GM18526 (cell line): ENCODE results near the gene TTC39A.

Source experiments
- POLR2A ChIP-seq: IDR thresholded peaks from 3 replicates; pipeline ENCODE4 v1.6.1; 2011; ENCODE audit not compliant: insufficient read length; ENCODE audit errors: extremely low read depth

TTC39A gene

DNA sequence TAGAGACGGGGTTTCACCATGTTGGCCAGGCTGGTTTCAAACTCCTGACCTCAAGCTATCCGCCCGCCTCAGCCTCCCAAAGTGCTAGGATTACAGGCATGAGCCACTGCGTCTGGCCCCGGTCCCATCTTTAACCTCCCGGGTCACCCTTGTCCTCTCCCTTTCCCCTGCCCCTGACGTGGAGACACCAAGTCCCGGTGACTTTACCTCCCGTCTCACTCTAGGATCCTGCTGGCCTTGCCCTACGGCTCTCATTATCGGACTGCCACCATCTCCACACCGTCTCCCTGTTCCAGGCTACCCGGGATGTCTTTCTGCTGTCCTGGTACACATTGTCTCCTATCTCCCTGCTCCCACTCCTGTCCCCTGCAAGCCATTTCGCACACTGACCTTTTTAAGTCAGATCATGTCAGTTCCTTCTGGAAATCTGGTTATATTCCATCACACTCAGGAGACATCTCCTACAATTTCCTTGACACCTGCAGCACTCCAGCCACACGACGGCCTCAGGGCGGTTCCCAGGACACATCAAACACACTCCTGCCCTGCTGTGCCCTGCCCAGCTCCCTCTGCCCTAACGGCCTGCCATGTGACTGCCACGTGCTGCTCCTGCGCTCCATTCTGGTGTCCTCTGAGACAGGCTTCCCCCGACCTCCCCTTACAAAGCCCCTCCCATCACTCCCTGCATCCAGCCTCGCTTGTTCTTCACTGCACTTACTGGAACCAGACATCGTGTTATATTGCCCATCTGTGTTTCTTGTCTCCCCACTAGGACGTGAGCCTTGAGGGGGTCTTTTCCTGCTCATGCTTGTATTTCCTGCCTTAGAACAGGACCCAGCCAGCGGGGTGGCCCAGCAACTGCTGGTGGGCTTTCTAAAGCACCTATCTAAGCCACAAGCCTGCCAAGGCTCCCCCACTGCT lies 32.7 kb downstream of the TTC39A start:
- no peak for TF ChIP-seq POLR2A

DNA sequence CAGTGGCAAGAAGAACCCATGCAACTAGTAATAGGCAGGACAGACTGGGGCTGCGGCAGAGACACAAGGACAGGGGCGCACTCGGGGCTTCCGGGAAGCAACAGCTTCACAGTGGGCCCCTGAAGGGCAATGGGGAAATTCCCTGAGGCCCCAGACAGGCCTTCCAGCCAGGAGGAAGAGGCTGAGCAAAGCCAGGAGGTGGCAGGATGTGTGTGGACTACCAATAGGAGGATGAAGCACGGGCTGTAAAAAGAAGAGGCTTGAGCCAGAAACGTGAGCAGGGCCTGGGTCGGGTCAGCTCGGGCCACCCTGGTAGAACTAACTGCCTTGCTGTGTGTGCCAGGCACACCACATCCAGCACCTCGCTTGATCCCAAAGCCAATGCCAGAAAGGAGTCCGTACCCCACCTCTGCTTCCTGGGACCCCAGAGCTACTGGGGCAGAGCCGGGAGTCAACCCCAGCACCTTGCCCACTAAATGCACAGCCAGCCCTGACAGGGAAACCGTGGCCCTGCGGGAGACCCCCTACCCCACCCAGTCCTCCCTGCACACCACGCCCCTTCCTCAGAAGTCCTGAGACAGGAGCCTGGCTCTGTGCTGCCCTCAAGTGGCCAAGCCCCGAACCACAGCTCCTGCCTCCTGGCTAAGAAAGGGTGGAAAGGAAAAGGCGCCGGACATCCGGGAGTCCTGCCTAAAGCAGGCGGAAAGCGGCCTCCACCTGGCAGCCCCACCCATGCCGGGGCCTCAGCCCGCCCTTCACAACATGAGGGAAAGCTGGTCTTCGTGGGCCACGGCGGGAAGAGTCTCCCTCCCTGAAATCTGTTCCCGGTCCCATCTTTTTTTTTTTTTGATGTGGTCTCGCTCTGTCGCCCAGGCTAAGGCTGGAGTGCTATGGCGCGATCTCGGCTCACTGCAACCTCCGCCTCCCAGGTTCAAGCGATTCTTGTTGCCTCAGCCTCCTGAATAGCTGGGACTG lies 33.7 kb downstream of the TTC39A start:
- TF ChIP-seq POLR2A: peak; percentile 33

DNA sequence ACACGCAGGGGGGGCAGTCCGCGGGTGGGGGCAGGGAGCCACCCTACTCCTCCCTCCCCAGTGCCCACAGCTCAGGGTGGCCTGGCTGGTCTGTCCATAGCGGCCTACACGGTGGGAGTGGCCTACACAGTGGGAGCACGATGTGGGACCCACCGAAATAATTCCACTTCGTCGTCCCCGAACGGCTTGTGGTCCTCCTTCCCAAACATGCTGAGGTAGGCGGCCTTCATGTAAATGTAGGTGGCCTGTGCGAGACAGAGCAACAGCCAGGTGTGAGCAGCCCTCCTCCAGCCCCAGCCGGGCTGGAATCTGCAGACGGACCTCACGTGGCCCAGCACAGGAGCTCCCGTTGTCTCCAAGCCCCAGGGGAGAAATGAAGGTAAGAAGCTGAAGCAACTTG lies 34.4 kb downstream of the TTC39A start:
- no peak for TF ChIP-seq POLR2A

DNA sequence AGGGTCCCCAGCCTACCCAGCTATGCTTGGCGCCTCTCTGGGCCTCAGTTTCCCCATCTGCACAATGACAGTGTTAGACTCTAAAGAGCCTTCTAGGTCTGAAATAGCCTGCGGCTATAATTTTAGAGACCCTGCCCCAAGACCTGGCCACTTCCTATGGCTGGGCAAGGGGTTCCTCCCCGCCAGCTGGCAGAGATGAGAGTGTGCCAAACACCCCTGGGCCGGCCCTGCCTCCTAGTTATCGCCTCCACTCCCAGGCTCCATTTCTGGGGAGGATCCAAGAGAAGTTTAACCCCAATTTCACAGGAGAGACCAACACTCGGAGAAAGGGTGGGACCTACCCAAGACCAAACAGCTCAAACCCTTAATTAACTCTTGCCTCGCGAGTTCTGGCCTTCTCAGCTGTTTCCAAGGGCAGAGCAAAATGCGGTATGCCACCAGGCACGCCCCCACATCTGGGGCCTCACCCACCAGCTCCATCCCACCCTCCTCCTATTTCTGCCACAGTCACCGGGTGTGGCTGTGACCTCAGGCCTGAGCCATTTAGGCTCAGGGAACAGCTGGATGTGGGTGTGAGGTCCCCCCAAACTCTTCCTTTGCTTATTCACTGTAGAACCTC lies 35.7 kb downstream of the TTC39A start:
- no peak for TF ChIP-seq POLR2A

DNA sequence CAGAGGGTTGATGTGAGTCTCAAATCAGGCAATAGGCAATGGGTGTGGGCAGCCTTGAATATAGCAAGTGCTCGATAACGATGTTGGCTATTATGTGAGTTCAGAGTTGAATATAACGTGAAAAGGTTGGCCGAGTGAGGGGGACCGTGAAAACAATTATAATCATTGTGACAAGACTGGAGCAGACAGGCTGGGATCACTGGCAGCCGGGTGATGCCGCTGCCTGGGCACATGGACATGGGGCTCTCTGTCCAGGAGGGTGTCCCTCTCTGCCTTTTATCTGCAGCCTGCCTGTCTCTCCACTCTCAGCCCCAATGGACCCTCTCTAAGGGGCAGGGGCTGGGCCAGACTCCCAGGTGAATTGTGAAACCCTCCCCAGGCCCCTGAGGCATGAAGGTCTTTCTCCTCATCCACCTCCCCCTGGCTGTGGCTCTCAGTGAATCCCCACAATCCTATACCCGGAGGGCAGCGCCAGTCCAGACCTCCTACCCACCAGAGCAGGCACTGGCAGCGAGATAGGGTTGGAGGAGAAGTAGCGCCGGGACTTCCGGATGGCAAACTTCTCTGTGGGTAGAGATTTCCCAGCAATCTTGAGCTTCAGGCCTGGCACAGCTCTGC lies 36.4 kb downstream of the TTC39A start:
- no peak for TF ChIP-seq POLR2A

DNA sequence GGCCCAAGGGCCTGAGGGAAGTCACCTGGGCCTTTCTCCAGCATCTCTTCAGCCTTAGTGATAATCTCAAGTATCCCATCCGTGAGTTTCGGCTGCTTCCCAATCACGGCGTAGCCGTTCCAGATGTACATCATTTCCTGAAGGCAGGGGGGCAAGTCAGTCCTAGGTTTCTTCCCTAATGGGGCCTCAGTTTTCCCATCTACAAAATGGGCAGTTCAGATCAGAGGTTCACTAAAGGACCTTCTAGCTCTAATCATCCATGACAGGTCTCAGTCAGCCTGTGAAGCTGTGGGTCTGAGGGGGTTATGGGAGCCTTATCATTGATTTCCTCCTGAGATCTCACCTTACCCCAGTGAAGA lies 39.9 kb downstream of the TTC39A start:
- TF ChIP-seq POLR2A: no peak

DNA sequence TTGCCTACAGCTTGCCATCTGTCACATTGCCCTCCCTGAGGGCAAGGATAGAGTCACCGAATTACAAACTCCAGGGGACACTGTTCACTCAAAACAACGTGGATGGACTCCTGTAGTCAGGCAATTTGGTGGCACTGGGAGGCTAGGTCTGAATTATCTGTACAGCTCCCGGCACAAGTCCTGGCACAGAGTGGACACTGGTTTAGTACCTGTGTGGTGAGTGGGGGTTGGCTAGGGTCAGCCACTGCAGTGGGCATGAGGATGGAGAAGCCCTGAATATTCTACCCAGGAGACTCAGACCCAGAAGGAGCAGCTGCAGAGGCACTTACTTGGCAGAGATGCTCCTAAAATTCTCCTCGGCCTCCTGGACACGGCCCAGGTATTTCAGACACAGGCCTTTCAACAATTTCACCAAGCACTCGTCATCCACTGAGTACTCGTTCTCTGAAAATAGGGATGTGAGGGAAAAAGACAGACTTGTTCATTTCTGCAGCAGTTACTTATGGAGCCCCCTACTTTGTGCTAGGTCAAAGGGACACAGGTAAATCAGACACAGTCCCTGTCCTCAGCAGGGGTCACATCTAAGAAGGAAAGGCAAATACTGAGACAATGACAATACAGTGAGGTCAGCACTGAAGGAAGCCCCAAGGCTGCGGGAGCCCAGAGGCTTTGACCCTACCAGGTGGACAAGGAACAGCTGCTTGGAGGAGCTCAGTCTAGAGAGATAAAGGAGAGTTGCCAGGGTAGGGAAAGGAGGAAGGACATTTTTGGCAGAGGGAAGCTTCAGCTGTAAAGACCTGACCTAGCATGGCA lies 40.5 kb downstream of the TTC39A start:
- no peak for TF ChIP-seq POLR2A

DNA sequence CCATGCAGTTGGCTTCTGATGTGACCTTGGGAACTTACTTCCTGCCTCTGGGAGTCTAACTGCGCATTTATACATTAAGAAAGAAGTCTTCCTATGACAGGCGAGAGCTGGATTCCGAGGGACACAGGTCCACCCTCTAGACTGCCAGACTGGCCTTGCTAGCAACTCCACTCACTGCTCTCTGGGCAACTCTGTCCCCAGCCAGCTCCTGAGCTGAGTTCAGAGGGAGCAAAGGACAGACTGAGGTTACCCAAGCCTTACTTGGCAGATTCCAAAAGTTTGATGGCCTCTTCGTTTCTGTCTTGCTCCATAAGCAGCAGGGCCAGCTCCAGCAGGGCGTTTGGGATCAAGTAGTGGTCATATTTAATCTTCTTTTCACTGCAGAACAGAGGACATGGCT lies 41.8 kb downstream of the TTC39A start:
- no peak for TF ChIP-seq POLR2A

DNA sequence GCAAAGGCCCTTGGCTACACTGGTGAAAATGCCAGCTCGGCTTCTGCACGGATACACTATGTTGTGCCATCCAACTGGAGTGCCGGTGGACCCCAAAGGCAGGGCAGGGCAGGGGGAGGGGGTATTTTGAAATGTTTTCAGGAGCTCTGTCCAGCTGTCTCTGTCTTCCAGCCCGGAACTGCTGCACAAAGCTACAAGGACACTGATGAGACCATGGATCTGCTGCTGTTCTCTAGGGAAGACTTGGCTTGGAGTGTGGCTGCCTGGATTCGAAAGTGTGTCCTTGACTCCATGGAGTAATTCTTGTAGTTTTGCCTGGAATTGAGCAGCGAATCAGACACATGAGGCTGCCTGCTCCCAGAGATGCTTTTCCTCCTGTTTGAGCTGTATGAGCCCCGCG lies 42.4 kb downstream of the TTC39A start:
- TF ChIP-seq POLR2A: no peak

DNA sequence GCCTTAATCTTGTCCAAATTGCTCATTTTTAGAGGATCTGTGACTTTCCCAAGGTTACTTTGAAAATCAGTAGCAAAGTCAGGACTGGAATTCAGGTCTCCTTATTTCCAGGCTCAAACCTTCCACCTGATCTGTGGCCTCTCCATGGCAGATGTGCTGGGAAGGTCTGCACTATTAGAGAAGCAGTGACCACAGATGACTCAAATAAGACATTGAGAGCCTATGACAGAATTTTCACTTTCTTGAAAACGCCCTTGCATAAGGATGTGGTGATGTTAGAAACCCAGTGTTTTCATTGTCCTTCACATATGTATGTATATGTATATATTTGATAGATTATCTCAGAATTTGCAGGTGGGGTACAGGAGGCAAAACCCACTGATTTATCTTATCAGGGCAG lies 45.3 kb downstream of the TTC39A start:
- TF ChIP-seq POLR2A: no peak

DNA sequence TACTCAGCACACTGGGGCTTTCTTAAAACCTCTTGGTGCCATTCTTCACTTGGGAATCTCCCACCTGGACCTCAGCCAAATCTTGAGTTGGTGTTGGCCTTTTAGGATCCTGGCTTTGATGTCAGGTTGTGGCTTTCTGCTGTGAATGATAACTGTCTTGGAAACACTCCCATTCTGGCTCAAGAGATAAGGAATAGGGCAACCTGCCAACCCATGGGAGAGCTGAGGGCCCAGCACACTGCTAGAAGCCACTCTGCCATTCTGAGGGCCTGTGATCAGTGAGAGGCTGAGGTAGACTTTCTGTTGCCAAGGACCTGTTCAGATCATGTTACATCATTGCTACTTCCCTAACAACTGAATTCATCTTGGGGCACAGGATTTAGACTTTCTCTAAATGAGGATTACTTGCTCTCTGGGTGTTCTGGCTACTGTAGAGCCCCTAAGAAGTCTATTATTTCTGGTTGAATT lies 45.8 kb downstream of the TTC39A start:
- no peak for TF ChIP-seq POLR2A

DNA sequence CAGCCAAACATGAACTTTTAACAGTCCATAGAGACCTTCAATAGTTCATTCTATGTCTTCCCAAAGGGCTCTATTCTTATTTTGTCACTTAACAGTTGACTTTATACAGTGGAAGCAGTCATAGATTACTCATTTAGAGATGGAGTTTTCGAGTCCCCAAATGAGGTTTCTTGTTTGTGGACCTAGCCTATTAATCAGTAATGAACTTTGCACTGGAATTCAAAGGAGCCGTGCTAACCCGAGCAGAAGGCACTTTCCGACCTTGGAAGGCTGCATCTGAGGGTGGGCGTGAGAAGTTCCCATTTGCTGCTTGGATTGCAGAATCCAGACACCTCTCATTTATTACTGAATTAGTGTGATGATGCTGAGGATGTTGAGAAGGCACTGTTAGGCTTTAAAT lies 46.4 kb downstream of the TTC39A start:
- no peak for TF ChIP-seq POLR2A

DNA sequence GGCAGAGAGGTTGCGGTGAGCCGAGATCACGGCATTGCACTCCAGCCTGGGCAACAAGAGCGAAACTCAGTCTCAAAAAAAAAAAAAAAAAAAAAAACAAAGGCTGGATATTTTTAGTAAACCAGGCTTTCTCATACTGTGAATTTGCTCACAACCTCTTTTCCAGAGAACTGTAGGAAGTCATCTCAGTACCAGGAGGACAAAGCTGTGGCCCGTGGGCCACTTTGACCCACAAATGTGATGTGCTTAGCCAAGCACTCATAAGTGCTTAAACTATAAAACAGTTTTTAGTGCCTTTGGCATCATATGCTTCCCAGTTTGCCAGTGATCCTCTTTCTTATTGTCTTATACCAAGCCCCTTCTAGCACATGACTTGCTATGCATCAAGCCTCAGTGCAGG lies 47.8 kb downstream of the TTC39A start:
- no peak for TF ChIP-seq POLR2A

DNA sequence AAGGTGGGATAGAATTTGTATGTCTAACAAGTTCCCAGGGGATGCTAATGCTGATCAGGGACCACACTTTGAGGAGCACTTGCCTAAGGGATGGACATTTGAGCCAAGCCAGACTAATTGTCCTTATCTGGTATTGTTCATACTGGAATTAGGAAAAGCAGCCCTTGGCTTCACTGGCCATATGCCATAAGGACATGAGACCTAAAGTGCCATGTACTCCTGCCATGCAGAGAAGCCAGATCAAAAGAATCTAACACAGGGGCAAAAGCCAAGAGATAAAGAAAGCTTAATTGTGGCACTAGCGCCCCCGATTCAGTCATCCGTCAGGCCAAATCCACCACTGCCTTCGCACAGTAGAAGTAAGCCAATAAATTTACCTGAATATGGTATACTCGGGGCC lies 48.6 kb downstream of the TTC39A start:
- TF ChIP-seq POLR2A: no peak
